Breast epithelium (tissue), 3 donors: ENCODE results near the gene COL4A4.

Experiments used
- CTCF ChIP-seq, 3 donors: fragments of 450-650 bp; IDR thresholded peaks; one replicate each; pipeline ENCODE4 v1.5.1; 2016 to 2017; ENCODE audit warnings: antibody characterized with exemption in 3 of 3, mild to moderate bottlenecking in 3 of 3, moderate library complexity in 3 of 3
- POLR2A ChIP-seq: fragments of 450-650 bp; IDR thresholded peaks from one replicate; pipeline ENCODE4 v1.6.1; 2016; ENCODE audit warnings: antibody characterized with exemption, mild to moderate bottlenecking, moderate library complexity

DNA sequence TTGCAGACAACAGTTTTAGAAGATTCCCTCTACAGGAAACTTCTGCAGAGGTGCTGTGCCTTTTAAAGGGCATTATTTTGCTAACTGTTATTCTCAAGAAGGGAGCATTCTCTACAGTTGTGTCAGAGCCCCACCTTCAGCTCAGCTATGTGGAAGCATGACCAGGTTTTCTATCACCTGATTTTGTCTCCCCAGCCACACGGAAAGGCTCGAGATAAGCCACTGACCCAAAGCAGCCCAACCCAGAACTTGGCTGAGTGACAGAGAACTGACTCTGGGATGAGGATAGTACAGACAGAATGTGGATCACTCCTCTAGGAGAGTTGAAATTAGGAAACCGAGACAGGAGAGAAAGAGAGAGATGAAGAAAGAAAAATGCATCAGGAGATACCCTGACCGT lies 10.7 kb downstream of the COL4A4 start:
- TF ChIP-seq CTCF (IDR thresholded peaks at IDR 0.05) (no peak), POLR2A (no peak)
